ENCODE results near the gene UBE2M.

The UBE2M gene

GRCh38 chr19:58550362-58551122 is 7.9 kb downstream of the UBE2M start:
- Histone ChIP-seq H3K27ac (ENCODE audit: low read length) (no peak overlapping the region), H3K4me1 (ENCODE audit: insufficient read depth, low read length) (peaks cover 81% of the 10 kb centered on the region), H3K9ac (ENCODE audit: low read depth, low read length) (no peak overlapping the region), H3K27me3 (ENCODE audit: insufficient read depth, low read length, poor library complexity) (no peaks in the 10 kb centered on the region), H3K4me2 (ENCODE audit: insufficient read depth, low read length) (no peak overlapping the region), H3K4me3 (ENCODE audit: low read depth in 1 of 2, low read length in 2 of 2) (no peak overlapping the region), H3K36me3 (ENCODE audit: insufficient read depth, low read length) (peaks cover 75% of the 10 kb centered on the region), H2AFZ (ENCODE audit: low read depth, low read length) (no peak overlapping the region), H3K9me3 (ENCODE audit: insufficient read depth, low read length, severe bottlenecking) (no peaks in the 10 kb centered on the region), H4K20me1 (ENCODE audit: insufficient read depth, low read length) (peaks cover 82% of the 10 kb centered on the region), H3K79me2 (ENCODE audit: insufficient read depth, low read length) (peaks cover 84% of the 10 kb centered on the region)
- no peak for ATAC-seq (ENCODE audit: insufficient read depth, low read depth)
- TF ChIP-seq CTCF (IDR thresholded peaks at IDR 0.05; ENCODE audit: borderline replicate concordance, extremely low read depth, low read length, poor library complexity, severe bottlenecking) (no peak), EZH2 (IDR thresholded peaks at IDR 0.05; ENCODE audit: borderline replicate concordance, low read depth, low read length, severe bottlenecking) (no peak)
- peak; percentile 13 for DNase-seq

- ATAC-seq (ENCODE audit: insufficient read depth, low read depth) (no peak), DNase-seq (no peak)
- TF ChIP-seq CTCF (IDR thresholded peaks at IDR 0.05; ENCODE audit: borderline replicate concordance, extremely low read depth, low read length, poor library complexity, severe bottlenecking), result no peak
- TF ChIP-seq EZH2 (IDR thresholded peaks at IDR 0.05; ENCODE audit: borderline replicate concordance, low read depth, low read length, severe bottlenecking), result no peak
- Histone ChIP-seq H3K4me1 (ENCODE audit: insufficient read depth, low read length) (peaks cover 81% of the 10 kb centered on the region), H2AFZ (ENCODE audit: low read depth, low read length) (no peak overlapping the region), H3K9me3 (ENCODE audit: insufficient read depth, low read length, severe bottlenecking) (no peaks in the 10 kb centered on the region), H4K20me1 (ENCODE audit: insufficient read depth, low read length) (peaks cover 89% of the 10 kb centered on the region), H3K27me3 (ENCODE audit: insufficient read depth, low read length, poor library complexity) (no peaks in the 10 kb centered on the region), H3K79me2 (ENCODE audit: insufficient read depth, low read length) (peaks cover 87% of the 10 kb centered on the region), H3K4me3 (ENCODE audit: low read depth in 1 of 2, low read length in 2 of 2) (no peak overlapping the region), H3K4me2 (ENCODE audit: insufficient read depth, low read length) (no peak overlapping the region; the same call in 1 of the 2 replicates), H3K9ac (ENCODE audit: low read depth, low read length) (no peak overlapping the region), H3K27ac (ENCODE audit: low read length) (no peak overlapping the region), H3K36me3 (ENCODE audit: insufficient read depth, low read length) (peaks cover 78% of the 10 kb centered on the region)
Observed at GRCh38 chr19:58549664-58550361, 8.6 kb downstream of the UBE2M start.

GRCh38 chr19:58548859-58549663 is 9.3 kb downstream of the UBE2M start:
- H3K27me3 ChIP-seq (ENCODE audit: insufficient read depth, low read length, poor library complexity), result no peaks in the 10 kb centered on the region
- peaks cover 80% of the 10 kb centered on the region for H3K36me3 ChIP-seq (ENCODE audit: insufficient read depth, low read length)
- no peak overlapping the region for H3K4me3 ChIP-seq (ENCODE audit: low read depth in 1 of 2, low read length in 2 of 2)
- TF ChIP-seq EZH2 (IDR thresholded peaks at IDR 0.05; ENCODE audit: borderline replicate concordance, low read depth, low read length, severe bottlenecking), result no peak
- TF ChIP-seq CTCF (IDR thresholded peaks at IDR 0.05; ENCODE audit: borderline replicate concordance, extremely low read depth, low read length, poor library complexity, severe bottlenecking), result no peak
- peaks cover 84% of the 10 kb centered on the region for H3K79me2 ChIP-seq (ENCODE audit: insufficient read depth, low read length)
- no peak overlapping the region for H3K27ac ChIP-seq (ENCODE audit: low read length)
- H4K20me1 ChIP-seq (ENCODE audit: insufficient read depth, low read length), result peaks cover 86% of the 10 kb centered on the region
- no peaks in the 10 kb centered on the region for H3K9me3 ChIP-seq (ENCODE audit: insufficient read depth, low read length, severe bottlenecking)
- peak overlapping the region; percentile 84; the same call in 1 of the 2 replicates for H3K4me2 ChIP-seq (ENCODE audit: insufficient read depth, low read length)
- peaks cover 75% of the 10 kb centered on the region for H3K4me1 ChIP-seq (ENCODE audit: insufficient read depth, low read length)
- no peak overlapping the region for H2AFZ ChIP-seq (ENCODE audit: low read depth, low read length)
- DNase-seq (no peak), ATAC-seq (ENCODE audit: insufficient read depth, low read depth) (no peak)
- H3K9ac ChIP-seq (ENCODE audit: low read depth, low read length), result no peak overlapping the region

All from DND-41 (cell line).